ENCODE results near the gene GNG13. TPM values are rescaled to one million over a fixed set of nuclear protein-coding genes. Genes with fewer than 3 reads are reported as not detected.

The GNG13 gene
- total RNA-seq, 1 donor: not detected

- H3K4me3 ChIP-seq (ENCODE audit: low read depth, low read length): no peak overlapping the region
- no peak for TF ChIP-seq CTCF (IDR thresholded peaks at IDR 0.05; ENCODE audit: insufficient read depth, low read depth, low read length)
- DNase-seq (ENCODE audit: low read depth): no peak
Observed at GRCh38 chr16:765488-765865, 35.1 kb downstream of the GNG13 start.

- DNase-seq (ENCODE audit: low read depth): no peak
- H3K4me3 ChIP-seq (ENCODE audit: low read depth, low read length): no peak overlapping the region
- TF ChIP-seq CTCF (IDR thresholded peaks at IDR 0.05; ENCODE audit: insufficient read depth, low read depth, low read length): no peak
Observed at GRCh38 chr16:764848-765487, 35.6 kb downstream of the GNG13 start.

GRCh38 chr16:764184-764750 lies 36.3 kb downstream of the GNG13 start:
- no peak for TF ChIP-seq CTCF (IDR thresholded peaks at IDR 0.05; ENCODE audit: insufficient read depth, low read depth, low read length)
- no peak overlapping the region for H3K4me3 ChIP-seq (ENCODE audit: low read depth, low read length)
- DNase-seq (ENCODE audit: low read depth): no peak

- H3K4me3 ChIP-seq (ENCODE audit: low read depth, low read length): no peak overlapping the region
- no peak for DNase-seq (ENCODE audit: low read depth)
- no peak for TF ChIP-seq CTCF (IDR thresholded peaks at IDR 0.05; ENCODE audit: insufficient read depth, low read depth, low read length)
Observed at GRCh38 chr16:763369-764183, 37.0 kb downstream of the GNG13 start.

- no peak overlapping the region for H3K4me3 ChIP-seq (ENCODE audit: low read depth, low read length)
- TF ChIP-seq CTCF (IDR thresholded peaks at IDR 0.05; ENCODE audit: insufficient read depth, low read depth, low read length): no peak
- DNase-seq (ENCODE audit: low read depth): no peak
Observed at GRCh38 chr16:762595-763268, 37.8 kb downstream of the GNG13 start.

GRCh38 chr16:761625-762513 lies 38.7 kb downstream of the GNG13 start:
- no peak for TF ChIP-seq CTCF (IDR thresholded peaks at IDR 0.05; ENCODE audit: insufficient read depth, low read depth, low read length)
- no peak for DNase-seq (ENCODE audit: low read depth)
- no peak overlapping the region for H3K4me3 ChIP-seq (ENCODE audit: low read depth, low read length)

All from fibroblast of villous mesenchyme (primary cell).